ENCODE results near the gene ZFP36L1. TPM values are rescaled to one million over a fixed set of nuclear protein-coding genes. Genes with fewer than 3 reads are reported as not detected.

Gene ZFP36L1
- total and polyA plus RNA-seq, 2 of the 13 experiments (the other 11 are each of a cell fraction or from before 2014, with no cell fraction given) = 7.4 to 10.2 TPM

- TF ChIP-seq ZNF605 (CRISPR knock-in tag; IDR thresholded peaks at IDR 0.05) (no peak), HOXA9 (CRISPR knock-in tag; IDR thresholded peaks at IDR 0.05; ENCODE audit: borderline replicate concordance) (no peak), ZNF24 (IDR thresholded peaks at IDR 0.05) (no peak), NR1H2 (CRISPR knock-in tag; IDR thresholded peaks at IDR 0.05; ENCODE audit: borderline replicate concordance, low read depth) (no peak), RERE (CRISPR knock-in tag; IDR thresholded peaks at IDR 0.05; ENCODE audit: low read depth) (no peak), SRY (CRISPR knock-in tag; IDR thresholded peaks at IDR 0.05) (no peak), ZBTB7B (CRISPR knock-in tag; IDR thresholded peaks at IDR 0.05) (no peak), HNF4G (IDR thresholded peaks at IDR 0.05; ENCODE audit: borderline replicate concordance, low read depth, low read length) (no peak), HNF4G (CRISPR knock-in tag; IDR thresholded peaks at IDR 0.05; ENCODE audit: borderline replicate concordance, low read depth) (no peak), ZNF546 (CRISPR knock-in tag; conservative IDR thresholded peaks at IDR 0.05) (no peak)
Measured at GRCh38 chr14:68771631-68772030, 21.2 kb downstream of the ZFP36L1 start (continued).

Data from HepG2 (cell line).